K562 (cell line): ENCODE measurements around the gene CYB561A3. TPM values are rescaled to one million over a fixed set of nuclear protein-coding genes. Genes with fewer than 3 reads are reported as not detected.

Experiments
- CEBPG ChIP-seq, 3 experiments: fragments of 200-800 bp in 1 of 3; sonication (Bioruptor generic) in 1 of 3; sonication (generic) in 1 of 3; formaldehyde crosslinking in 1 of 3; IDR thresholded peaks in 2 of 3; conservative IDR thresholded peaks in 1 of 3; 2 replicates each; pipeline versions ENCODE4 v1.6.1 to v1.8.0; 2016 to 2022; ENCODE audit warnings: missing compliant biosample characterization in 2 of 3, missing genetic modification characterization in 2 of 3, mild to moderate bottlenecking in 1 of 3, missing genetic modification reagents in 1 of 3
- CREB5 ChIP-seq: fragments of 250-450 bp; sonication (Bioruptor Pico); IDR thresholded peaks from 2 replicates; pipeline ENCODE4 v1.5.0; 2020; ENCODE audit warnings: mild to moderate bottlenecking
- E2F5 ChIP-seq: sonication (generic); formaldehyde crosslinking; IDR thresholded peaks from 2 replicates; pipeline ENCODE4 v1.8.0; 2022; ENCODE audit warnings: mild to moderate bottlenecking, missing genetic modification reagents
- GATAD2B ChIP-seq: fragments of 450-650 bp; IDR thresholded peaks from 2 replicates; pipeline ENCODE4 v1.6.1; 2017; ENCODE audit warnings: mild to moderate bottlenecking, borderline replicate concordance
- GTF2A2 ChIP-seq: IDR thresholded peaks from 2 replicates; pipeline ENCODE4 v1.6.1; 2016; ENCODE audit warnings: mild to moderate bottlenecking, missing genetic modification characterization, missing compliant biosample characterization
- KLF10 ChIP-seq: fragments of 250-450 bp; sonication (Bioruptor Pico); IDR thresholded peaks from 2 replicates; pipeline ENCODE4 v1.6.1; 2021; ENCODE audit warnings: matching md5 sums
- L3MBTL2 ChIP-seq: fragments of 450-650 bp; IDR thresholded peaks from 2 replicates; pipeline ENCODE4 v1.6.1; 2016; ENCODE audit warnings: mild to moderate bottlenecking, moderate library complexity
- MAX ChIP-seq: sonication (generic); formaldehyde crosslinking; IDR thresholded peaks from 2 replicates; pipeline ENCODE4 v1.9.0; 2022; ENCODE audit warnings: mild to moderate bottlenecking, missing genetic modification reagents
- NFIC ChIP-seq: fragments of 450-650 bp; IDR thresholded peaks from 2 replicates; pipeline ENCODE4 v1.6.1; 2017; ENCODE audit warnings: mild to moderate bottlenecking, inconsistent platforms
- POLR2H ChIP-seq: IDR thresholded peaks from 2 replicates; pipeline ENCODE4 v1.6.1; 2016; ENCODE audit warnings: missing genetic modification characterization, low read depth, mild to moderate bottlenecking, control low read depth, missing compliant biosample characterization, moderate library complexity
- PRDM10 ChIP-seq: fragments of 450-650 bp; IDR thresholded peaks from 2 replicates; pipeline ENCODE4 v1.6.1; 2018; ENCODE audit not compliant: partially characterized antibody
- SAP30 ChIP-seq: fragments of 200-600 bp; sonication (generic); IDR thresholded peaks from 2 replicates; pipeline ENCODE4 v1.6.1; 2012; ENCODE audit warnings: borderline replicate concordance, low read depth, mild to moderate bottlenecking, moderate library complexity, low read length, control low read depth, inconsistent platforms; ENCODE audit not compliant: insufficient read depth, poor library complexity, severe bottlenecking
- TAF9B ChIP-seq: fragments of 450-650 bp; IDR thresholded peaks from 2 replicates; pipeline ENCODE4 v1.6.1; 2018; ENCODE audit warnings: mild to moderate bottlenecking; ENCODE audit not compliant: partially characterized antibody
- ZBTB17 ChIP-seq: fragments of 450-650 bp; formaldehyde crosslinking; IDR thresholded peaks from 2 replicates; pipeline ENCODE4 v1.4.0; 2020; ENCODE audit warnings: mild to moderate bottlenecking
- ZNF143 ChIP-seq: sonication (generic); formaldehyde crosslinking; IDR thresholded peaks from 2 replicates; pipeline ENCODE4 v1.9.0; 2022; ENCODE audit warnings: mild to moderate bottlenecking, missing genetic modification reagents
- ZNF592 ChIP-seq: fragments of 450-650 bp; IDR thresholded peaks from 2 replicates; pipeline ENCODE4 v1.6.1; 2017; ENCODE audit warnings: antibody characterized with exemption, mild to moderate bottlenecking
- polyA plus RNA-seq, 8 experiments: library from polyadenylated mRNA; depleted of rRNA in 4 of 8; stranded (reverse) in 5 of 8; unstranded in 3 of 8; fragments of >200 nt; fragmentation: Nextera tagmentation in 2 of 8; fragmentation: Illumina TruSeq in 1 of 8; extraction: Ambion mirVana in 2 of 8; extraction: Trizol in 1 of 8; gene quantifications; 2 replicates each; pipeline versions ENCODE4 v1.2.1 to v1.2.3, GENCODE V29; 2011 to 2014; ENCODE audit warnings: inconsistent platforms in 1 of 8, missing spikeins in 1 of 8
- total RNA-seq, 7 experiments: library from RNA; depleted of rRNA in 6 of 7; stranded (reverse); fragments of >200 nt in 6 of 7; fragmentation: Illumina TruSeq in 2 of 7; extraction: Trizol in 2 of 7; gene quantifications; 2 replicates each; pipeline versions ENCODE4 v1.2.1 to v1.2.3, GENCODE V29; 2011 to 2021; ENCODE audit warnings: low replicate concordance in 1 of 7

CYB561A3 gene
- total and polyA plus RNA-seq, 9 of the 15 experiments (the other 6 are each of a cell fraction or from before 2014, with no cell fraction given): 29.2 to 78.9 (median 37.9) TPM

GRCh38 chr11:61342207-61342803, 19.4 kb downstream of the CYB561A3 start (continued):
- TF ChIP-seq CEBPG (CRISPR knock-in tag; IDR thresholded peaks at IDR 0.05) (peak; percentile 79), CEBPG (tag; conservative IDR thresholded peaks at IDR 0.05 in 1 of 2, IDR thresholded peaks at IDR 0.05 in 1 of 2) (no peak), ZNF592 (peak; percentile 95), CREB5 (CRISPR knock-in tag) (no peak), MAX (peak; percentile 87), ZBTB17 (peak; percentile 41; the same call in 1 of the 2 replicates), ZNF143 (CRISPR knock-in tag) (no peak), L3MBTL2 (peak; percentile 64; the same call in 1 of the 2 replicates), NFIC (peak; percentile 91), GTF2A2 (no peak), POLR2H (tag) (no peak), GATAD2B (peak; percentile 91), PRDM10 (peak; percentile 22), KLF10 (no peak), SAP30 (no peak), E2F5 (CRISPR knock-in tag) (no peak), TAF9B (peak; percentile 31)
